Lung (tissue), 12 donors: ENCODE data around the gene NHS. TPM values are rescaled to one million over a fixed set of nuclear protein-coding genes. Genes with fewer than 3 reads are reported as not detected.

Experiments used
- ATAC-seq: fragments of 200-7000 bp; cut with Tn5 transposase; one replicate; pipeline ENCODE4 v1.9.1; 2020; ENCODE audit warnings: moderate number of reproducible peaks; ENCODE audit not compliant: insufficient read depth, low FRiP score
- DNase-seq, 3 donors: peaks; one replicate each; pipeline ENCODE4 v3.0.0-alpha.2; 2013 to 2017
- H3K27ac ChIP-seq, 2 donors: one replicate each; pipeline ENCODE4 v1.5.1; 2013; ENCODE audit warnings: mild to moderate bottlenecking in 2 of 2, moderate library complexity in 2 of 2, control low read depth in 1 of 2, inconsistent platforms in 1 of 2, low read depth in 1 of 2, low read length in 1 of 2
- H3K27me3 ChIP-seq, 3 donors: one replicate each; pipeline ENCODE4 v1.5.1; 2013; ENCODE audit warnings: low read length in 2 of 3; ENCODE audit not compliant: control insufficient read depth in 3 of 3, insufficient read depth in 3 of 3
- H3K36me3 ChIP-seq, 4 donors: one replicate each; pipeline ENCODE4 v1.5.1; 2013; ENCODE audit warnings: low read length in 4 of 4, mild to moderate bottlenecking in 1 of 4, moderate library complexity in 1 of 4; ENCODE audit not compliant: control insufficient read depth in 4 of 4, insufficient read depth in 4 of 4
- H3K4me1 ChIP-seq, 5 donors: one replicate each; pipeline ENCODE4 v1.5.1; 2013; ENCODE audit warnings: low read length in 5 of 5, mild to moderate bottlenecking in 2 of 5, moderate library complexity in 1 of 5; ENCODE audit not compliant: control insufficient read depth in 5 of 5, insufficient read depth in 5 of 5
- H3K4me3 ChIP-seq: one replicate; pipeline ENCODE4 v1.5.1; 2013; ENCODE audit warnings: mild to moderate bottlenecking, control low read depth, moderate library complexity
- H3K9ac ChIP-seq, 2 donors: one replicate each; pipeline ENCODE4 v1.5.1; 2013; ENCODE audit warnings: low read length in 2 of 2, control low read depth in 1 of 2; ENCODE audit not compliant: insufficient read depth in 1 of 2
- H3K9me3 ChIP-seq, 4 donors: one replicate each; pipeline ENCODE4 v1.5.1; 2013; ENCODE audit warnings: low read length in 3 of 4, mild to moderate bottlenecking in 1 of 4, moderate library complexity in 1 of 4; ENCODE audit not compliant: control insufficient read depth in 4 of 4, insufficient read depth in 3 of 4
- WGBS, 2 donors: extraction: QIAGEN DNeasy Blood & Tissue Kit; methylation state at CpG; one replicate each; pipeline ENCODE4 v1.1.7; 2013; 5-methylcytosine and 5-hydroxymethylcytosine counted together
- polyA plus RNA-seq, 2 donors: library from polyadenylated mRNA; stranded (reverse); fragments of 200-250 nt; gene quantifications; one replicate each; pipeline ENCODE4 v1.2.1, GENCODE V29; 2013
- total RNA-seq, 2 donors: library from RNA; depleted of rRNA in 1 of 2; stranded (reverse); fragments of >200 nt in 1 of 2; gene quantifications; one replicate each; pipeline ENCODE4 v1.2.1, GENCODE V29; 2014 to 2021
- TF ChIP-seq, protein P1 (sequence below): IDR thresholded peaks from 2 replicates; pipeline ENCODE4 v1.5.1; 2012; ENCODE audit warnings: mild to moderate bottlenecking; ENCODE audit errors: control extremely low read depth, extremely low read depth
- donor health status: control.
- donor health status: control.
- donor health status: Bipolar disorder and iron deficiency.
- donor health status: healthy.
- donor health status: DM: yes; HTN: yes; CAD: no.

NHS gene
- total and polyA plus RNA-seq, 4 donors = 0.46 to 2.0 (median 1.4) TPM

DNA sequence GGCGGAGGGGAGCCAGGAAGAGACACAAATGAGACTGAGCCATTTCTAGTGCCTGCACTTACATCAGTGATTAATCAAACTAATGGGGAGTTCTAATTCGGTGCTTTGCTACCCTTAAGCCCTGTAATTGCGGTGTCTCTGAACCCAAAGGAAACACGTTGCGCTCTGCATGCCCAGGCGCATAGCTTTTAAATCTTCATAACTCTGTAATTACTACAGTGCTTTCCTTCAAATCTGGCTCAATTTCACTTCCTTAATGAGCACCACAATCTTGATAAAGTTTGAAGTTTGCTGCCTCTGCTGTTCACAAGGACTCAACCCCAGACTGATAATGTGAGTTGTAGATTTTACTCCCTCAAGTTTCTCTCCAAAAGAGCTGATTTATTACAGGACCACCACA, 5.7 kb upstream of the NHS start:
- Histone ChIP-seq H3K9me3 (no peaks in the 10 kb centered on the region), H3K27me3 (peaks cover 3 to 41% (median 28%) of the 10 kb centered on the region in 3 donors), H3K9ac (no peak overlapping the region), H3K4me1 (peaks cover 0 to 9% (median 0%) of the 10 kb centered on the region in 5 donors), H3K4me3 (no peak overlapping the region), H3K27ac (no peak overlapping the region), H3K36me3 (no peaks in the 10 kb centered on the region)
- TF ChIP-seq, protein P1, sequence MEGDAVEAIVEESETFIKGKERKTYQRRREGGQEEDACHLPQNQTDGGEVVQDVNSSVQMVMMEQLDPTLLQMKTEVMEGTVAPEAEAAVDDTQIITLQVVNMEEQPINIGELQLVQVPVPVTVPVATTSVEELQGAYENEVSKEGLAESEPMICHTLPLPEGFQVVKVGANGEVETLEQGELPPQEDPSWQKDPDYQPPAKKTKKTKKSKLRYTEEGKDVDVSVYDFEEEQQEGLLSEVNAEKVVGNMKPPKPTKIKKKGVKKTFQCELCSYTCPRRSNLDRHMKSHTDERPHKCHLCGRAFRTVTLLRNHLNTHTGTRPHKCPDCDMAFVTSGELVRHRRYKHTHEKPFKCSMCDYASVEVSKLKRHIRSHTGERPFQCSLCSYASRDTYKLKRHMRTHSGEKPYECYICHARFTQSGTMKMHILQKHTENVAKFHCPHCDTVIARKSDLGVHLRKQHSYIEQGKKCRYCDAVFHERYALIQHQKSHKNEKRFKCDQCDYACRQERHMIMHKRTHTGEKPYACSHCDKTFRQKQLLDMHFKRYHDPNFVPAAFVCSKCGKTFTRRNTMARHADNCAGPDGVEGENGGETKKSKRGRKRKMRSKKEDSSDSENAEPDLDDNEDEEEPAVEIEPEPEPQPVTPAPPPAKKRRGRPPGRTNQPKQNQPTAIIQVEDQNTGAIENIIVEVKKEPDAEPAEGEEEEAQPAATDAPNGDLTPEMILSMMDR = no peak
- DNase-seq = peak in 2 of 3 donors; percentile 61 to 72
- ATAC-seq = no peak
- WGBS, 2 donors = 30 to 54% methylated on average over 6 of the region's 6 CpGs

DNA sequence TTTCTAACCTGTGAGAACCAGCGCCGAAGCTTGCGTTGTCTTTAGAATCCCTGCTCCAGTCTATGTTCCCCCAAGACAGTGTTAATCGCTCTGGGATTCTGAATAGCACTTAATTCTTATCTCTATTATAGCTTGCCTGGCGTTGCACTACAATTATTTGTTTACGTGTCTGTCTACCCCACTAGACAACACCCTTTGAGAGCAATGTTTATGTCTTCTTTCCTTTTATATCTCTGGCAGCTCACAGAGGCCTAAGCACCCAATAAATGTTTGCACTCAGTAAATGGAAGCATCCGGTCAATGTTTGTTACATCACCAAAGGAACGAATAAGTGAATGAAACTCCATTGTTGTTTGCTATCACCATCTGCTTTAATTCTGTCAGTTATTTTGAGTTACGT, 4.8 kb upstream of the NHS start:
- Histone ChIP-seq H3K9me3 (peaks cover 0 to under 1% (median 0%) of the 10 kb centered on the region in 4 donors), H3K4me1 (peaks cover 0 to 12% (median 0%) of the 10 kb centered on the region in 5 donors), H3K4me3 (no peak overlapping the region), H3K27ac (no peak overlapping the region), H3K9ac (no peak overlapping the region), H3K27me3 (peaks cover 3 to 41% (median 29%) of the 10 kb centered on the region in 3 donors), H3K36me3 (no peaks in the 10 kb centered on the region)
- WGBS, 2 donors = 63 to 73% methylated on average over 9 of the region's 9 CpGs
- DNase-seq (peak; percentile 17 to 79 (median 78)), ATAC-seq (no peak)
- TF ChIP-seq, protein P1 = no peak

DNA sequence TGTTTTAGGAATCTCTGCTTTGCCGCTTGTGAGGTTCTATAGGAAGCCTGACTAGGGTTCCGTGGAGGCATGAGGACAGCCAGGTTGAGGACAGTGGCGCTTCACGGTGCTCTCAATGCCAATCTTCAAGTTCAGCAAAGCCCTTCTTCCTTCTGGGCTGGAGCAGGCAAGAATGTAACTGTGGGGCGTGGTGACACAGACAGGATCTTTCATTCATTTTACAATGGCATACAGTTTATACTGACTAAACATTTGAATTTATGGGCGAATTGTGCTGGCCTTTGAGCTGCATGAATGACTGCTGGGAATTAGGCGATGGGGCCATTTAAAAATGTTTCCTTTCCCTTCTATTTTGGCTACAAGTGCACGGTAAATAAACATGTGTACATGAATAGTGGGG, 2.9 kb upstream of the NHS start:
- peaks cover 0 to 2% (median 0%) of the 10 kb centered on the region in 4 donors for H3K9me3 ChIP-seq
- TF ChIP-seq, protein P1 = no peak
- no peaks in the 10 kb centered on the region for H3K36me3 ChIP-seq
- peaks cover 3 to 35% (median 22%) of the 10 kb centered on the region in 3 donors for H3K27me3 ChIP-seq
- H3K27ac ChIP-seq = no peak overlapping the region
- DNase-seq (no peak), ATAC-seq (no peak)
- 67 to 88% methylated on average over 8 of the region's 8 CpGs for WGBS, 2 donors
- H3K9ac ChIP-seq = no peak overlapping the region
- no peak overlapping the region for H3K4me3 ChIP-seq
- H3K4me1 ChIP-seq = peaks cover 0 to 19% (median 0%) of the 10 kb centered on the region in 5 donors

- H3K9ac ChIP-seq = no peak overlapping the region
- H3K27me3 ChIP-seq = peaks cover 3 to 41% (median 19%) of the 10 kb centered on the region in 3 donors
- peaks cover 0 to 5% (median 0%) of the 10 kb centered on the region in 4 donors for H3K9me3 ChIP-seq
- H3K36me3 ChIP-seq = no peaks in the 10 kb centered on the region
- peaks cover 0 to 21% (median 0%) of the 10 kb centered on the region in 5 donors for H3K4me1 ChIP-seq
- DNase-seq (no peak), ATAC-seq (no peak)
- TF ChIP-seq, protein P1 = no peak
- H3K4me3 ChIP-seq = no peak overlapping the region
- WGBS, 2 donors = 71 to 88% methylated on average over 3 of the region's 3 CpGs
- H3K27ac ChIP-seq = no peak overlapping the region
These were observed 1.7 kb upstream of the NHS start for GRCh38 chrX:17373337-17373736.
